ENCODE data around the gene PDLIM7.

PDLIM7 gene

DNA sequence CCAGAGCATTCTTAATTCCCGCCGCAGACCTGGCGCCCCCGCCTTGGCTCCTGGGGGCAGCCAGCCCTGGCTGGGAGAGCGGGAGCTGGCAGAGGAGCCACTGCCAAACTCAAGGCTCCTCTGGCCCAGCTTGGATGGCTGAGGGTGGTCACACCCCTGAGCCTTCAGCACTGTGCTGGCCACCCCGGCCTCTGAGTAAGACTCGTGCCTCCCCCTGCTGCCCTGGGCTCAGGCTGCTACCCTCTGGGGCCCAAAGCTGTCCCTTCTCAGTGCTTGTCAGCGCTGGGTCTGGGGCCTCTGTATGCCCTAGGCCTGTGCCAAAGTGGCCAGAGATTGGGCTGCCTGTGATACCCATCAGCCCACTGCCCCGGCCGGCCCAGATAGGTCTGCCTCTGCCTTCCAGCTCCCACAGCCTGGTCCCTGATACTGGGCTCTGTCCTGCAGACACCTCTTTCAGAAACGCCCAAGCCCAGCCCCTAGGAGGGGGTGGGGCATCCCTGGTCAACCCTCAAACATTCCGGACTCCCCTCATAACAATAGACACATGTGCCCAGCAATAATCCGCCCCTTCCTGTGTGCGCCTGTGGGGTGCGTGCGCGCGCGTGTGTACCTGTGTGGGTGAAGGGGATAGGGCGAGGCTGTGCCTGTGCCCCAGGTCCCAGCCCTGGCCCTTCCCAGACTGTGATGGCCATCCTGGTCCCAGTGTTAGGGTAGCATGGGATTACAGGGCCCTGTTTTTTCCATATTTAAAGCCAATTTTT lies 55.2 kb downstream of the PDLIM7 start:
- DNase-seq: no peak

DNA sequence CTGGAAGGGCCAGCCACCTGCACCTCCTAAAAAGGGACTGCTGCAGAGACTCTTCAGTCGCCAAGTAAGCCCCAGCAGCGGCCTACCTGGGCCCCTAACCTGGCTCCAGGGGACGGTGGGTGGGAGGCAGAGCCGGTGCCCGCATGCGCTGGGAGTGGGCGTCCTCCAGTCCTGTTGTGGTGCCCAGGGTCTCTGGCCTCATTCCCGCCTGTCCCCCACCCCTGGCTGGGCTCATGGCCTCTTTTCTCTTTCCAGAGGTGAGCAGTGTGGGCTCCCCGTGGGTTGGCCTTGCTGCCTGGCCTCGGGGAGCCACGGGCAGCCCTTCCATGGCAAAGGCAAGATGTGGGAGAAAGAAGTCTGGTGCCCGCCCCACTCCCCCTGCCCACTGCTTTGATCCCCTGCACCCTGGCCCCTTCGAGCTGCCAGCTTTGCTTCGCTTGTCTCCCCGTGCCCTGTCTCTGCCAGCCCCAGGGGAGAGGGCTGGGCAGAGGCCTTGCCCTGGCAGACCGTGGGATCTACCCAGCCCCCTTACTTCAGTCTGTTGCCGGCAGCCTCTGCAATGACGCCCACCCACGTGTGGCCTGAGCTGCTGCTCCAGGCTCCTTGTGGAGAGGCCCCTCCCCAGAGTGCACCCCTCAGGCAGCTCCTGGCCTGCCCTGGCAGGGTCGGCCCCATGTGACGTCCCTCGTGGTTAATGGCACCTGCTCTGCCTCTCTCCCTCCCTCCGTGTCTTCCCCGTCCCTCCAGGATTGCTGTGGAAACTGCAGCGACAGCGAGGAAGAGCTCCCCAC lies 56.2 kb downstream of the PDLIM7 start:
- no peak for DNase-seq

DNA sequence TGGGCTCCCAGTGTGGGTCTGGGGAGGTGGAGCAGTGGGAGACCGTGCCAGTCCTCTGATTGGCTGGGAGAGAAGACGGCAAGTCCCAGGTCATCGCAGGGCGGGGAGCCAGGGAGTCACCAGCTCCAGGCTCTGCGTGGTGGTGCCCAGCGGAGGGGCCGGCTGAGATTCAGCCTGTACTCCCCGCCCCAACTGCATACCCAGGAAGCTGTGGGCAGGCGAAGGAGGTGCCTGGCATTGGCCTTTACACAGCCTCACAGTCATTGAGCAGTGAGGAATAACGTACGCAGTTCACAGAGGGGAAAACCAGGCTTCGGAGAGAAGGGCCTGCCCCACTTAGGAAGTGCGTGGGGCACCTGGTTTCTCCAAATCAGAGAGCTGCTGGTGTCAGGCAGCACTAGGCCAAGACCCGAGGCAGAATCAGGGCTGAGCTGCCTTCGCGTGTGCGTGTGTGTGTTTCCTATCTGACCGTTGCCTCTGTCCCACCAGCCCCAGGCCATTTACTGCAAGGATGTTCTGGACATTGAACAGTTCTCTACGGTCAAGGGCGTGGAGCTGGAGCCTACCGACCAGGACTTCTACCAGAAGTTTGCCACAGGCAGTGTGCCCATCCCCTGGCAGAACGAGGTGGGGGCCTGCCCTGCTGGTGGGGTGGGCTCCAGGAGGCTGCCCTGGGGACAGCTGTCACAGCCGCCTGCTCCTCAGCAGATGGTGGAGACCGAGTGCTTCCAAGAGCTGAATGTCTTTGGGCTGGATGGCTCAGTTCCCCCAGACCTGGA lies 57.0 kb downstream of the PDLIM7 start:
- DNase-seq: peak; percentile 85

DNA sequence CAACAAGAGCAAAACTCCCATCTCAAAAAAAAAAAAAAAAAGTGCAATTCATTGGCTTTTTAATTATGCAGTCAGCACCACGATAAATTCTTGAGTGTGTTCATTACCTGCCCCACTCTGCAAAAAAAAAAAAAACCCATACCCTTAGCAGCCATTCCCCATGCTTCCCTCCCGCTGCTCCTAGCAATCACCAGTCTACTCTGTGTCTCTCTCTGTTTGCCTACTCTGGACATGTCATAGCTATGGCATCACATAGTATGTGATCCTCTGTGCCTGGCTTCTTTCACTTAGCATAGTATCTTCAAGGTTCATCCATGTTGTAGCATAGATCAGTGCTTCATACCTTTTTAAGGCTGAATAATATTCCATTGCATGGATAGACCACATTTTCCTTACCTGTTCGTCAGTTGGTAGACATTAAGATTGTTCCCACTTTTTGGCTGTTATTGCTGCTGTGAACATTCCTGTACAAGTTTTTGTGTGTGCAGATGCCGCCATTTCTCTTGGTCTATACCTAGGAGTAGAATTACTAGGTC lies 57.8 kb downstream of the PDLIM7 start:
- no peak for DNase-seq

DNA sequence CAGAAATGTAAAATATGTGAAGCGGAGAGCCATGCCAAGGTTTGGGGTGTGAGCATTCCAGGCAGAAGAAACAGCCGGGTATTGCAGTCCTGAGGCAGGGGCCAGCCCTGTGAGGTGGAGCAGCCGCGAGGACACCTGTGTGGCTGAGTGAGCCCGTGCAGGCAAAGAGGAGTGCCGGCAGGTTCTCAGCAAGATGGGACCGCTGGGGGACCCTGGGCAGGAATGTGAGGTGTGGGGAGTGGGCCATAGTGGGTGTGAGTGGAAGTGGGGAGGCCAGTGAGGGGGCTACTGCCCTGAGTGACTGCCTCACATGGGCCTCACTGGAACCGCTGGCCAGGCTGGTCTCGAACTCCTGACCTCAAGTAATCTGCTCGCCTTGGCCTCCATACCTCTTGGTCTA lies 58.9 kb downstream of the PDLIM7 start:
- no peak for DNase-seq

DNA sequence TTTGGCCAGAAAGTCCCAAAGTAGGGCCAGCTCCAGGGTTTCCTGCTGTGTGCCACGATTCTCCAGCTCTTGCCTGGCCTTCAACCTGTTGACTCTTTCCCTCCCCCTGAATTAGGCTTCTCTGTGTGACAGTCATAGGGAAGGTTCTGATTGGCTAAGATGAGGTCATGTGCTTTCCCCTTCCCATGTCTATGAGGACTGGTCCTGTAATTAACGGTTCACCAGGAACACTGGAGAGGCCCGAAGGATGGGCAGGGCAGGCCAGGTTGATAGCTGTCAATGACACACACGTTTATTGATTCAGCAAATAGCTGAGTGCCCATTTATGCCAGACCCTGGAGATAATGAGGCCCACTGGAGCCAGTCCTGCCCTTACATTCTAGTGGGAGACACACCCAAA lies 59.8 kb downstream of the PDLIM7 start:
- DNase-seq: no peak

DNA sequence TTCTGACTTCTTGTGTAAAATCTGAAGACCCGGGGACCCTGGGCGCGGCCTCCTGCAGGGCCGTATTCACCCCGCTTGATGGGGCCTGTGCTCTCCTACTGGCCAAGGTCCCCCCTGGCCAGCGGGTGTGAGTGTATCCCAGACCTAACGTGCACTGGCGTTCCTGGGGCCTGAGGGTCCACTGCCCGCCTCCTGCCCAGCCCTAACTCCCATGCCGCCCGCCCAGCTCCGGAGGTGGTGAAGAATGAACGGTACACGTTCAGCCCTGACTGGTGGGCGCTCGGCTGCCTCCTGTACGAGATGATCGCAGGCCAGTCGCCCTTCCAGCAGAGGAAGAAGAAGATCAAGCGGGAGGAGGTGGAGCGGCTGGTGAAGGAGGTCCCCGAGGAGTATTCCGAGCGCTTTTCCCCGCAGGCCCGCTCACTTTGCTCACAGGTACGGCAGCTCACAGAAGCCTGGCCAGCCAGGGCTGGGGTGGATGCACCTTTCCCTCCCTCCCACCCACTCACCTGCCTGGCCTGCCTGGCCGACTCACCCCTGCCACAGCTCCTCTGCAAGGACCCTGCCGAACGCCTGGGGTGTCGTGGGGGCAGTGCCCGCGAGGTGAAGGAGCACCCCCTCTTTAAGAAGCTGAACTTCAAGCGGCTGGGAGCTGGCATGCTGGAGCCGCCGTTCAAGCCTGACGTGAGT lies 61.4 kb downstream of the PDLIM7 start:
- DNase-seq: no peak

DNA sequence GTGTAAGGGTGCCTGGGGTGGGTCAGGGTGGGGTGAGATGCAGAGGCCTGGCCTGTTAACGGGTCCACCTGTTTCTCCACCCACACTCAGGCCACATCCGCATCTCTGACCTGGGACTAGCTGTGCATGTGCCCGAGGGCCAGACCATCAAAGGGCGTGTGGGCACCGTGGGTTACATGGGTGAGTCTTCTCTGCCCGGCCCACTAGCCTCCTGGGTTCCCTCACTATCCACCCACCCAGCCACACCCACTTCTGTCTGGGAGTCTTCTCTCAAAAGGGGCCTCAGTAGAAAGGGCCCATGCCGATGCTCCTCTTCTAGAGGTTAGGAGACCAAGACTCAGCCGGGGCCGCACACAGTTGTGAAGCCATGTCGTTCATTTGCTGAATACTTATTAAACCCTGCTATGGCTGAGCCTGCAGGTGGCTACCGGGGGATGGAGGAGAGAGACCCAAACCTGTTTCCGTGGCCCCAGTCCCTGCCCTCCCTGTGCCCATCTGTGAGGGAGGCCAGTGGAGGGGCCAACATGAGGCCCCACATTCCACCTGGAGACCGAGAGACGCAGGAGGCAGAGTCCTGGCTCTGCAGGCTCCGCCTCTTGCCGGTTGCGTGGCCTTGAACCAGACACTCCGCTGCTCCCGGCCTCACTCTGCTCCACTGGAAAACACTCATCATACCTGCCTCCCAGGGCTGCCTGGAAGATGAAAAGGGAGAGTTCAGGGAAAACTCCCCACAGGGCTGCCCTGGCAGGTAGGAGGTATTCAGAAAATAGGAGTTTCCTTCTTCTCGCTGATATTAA lies 62.3 kb downstream of the PDLIM7 start:
- DNase-seq: no peak

DNA sequence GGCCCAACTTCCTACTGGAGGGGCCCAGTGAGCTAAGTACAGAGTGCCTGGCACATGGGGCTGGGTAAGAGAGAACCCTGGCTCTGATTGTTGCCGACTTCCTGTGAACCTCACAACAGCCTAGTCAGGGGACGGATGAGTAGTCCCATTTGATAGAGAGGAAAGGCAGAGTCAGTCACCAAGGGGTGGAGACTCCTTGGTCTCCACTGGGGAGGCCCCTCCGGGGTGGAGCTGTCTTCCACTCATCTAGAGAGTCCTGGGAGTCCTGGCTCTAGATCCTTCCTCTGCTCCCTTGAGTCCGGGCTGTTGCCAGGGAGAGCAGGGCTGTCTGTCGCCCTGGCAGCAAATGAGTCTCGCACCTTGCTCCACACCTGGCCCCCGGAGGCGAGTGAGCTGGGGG lies 63.0 kb downstream of the PDLIM7 start:
- peak; percentile 85 for DNase-seq

DNA sequence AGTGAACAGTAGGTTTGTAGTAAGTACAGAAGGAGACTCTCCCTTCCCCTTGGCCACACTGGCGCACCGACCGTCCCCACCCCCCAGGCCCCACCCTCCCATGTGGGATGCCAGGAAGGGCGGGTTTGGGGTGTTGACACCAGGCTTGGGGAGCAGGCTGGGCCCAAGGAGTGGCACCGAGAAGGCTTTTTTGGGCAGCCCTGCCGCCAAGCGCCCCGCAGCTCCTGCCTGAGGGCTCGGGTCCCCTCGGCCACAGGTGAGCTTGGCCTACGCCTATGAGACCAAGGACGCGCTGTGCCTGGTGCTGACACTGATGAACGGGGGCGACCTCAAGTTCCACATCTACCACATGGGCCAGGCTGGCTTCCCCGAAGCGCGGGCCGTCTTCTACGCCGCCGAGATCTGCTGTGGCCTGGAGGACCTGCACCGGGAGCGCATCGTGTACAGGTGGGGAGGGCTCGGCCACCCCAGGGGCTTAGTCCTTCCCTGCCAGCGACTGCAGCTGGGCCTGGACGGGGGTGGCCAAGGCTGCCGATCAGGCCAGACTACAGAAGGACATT lies 63.7 kb downstream of the PDLIM7 start:
- no peak for DNase-seq

Data from activated effector memory CD4-positive, alpha-beta T cell treated with anti-CD3 and anti-CD28 coated beads, Interleukin-2, amount 50 U/mL, for 16 hours (primary cell).